LNCAP (cell line): ENCODE measurements around the gene ATP6AP2.

Experiments
- CTCF ChIP-seq: fragments of 450-650 bp; IDR thresholded peaks from 2 replicates; pipeline ENCODE4 v1.5.1; 2017; ENCODE audit warnings: mild to moderate bottlenecking

ATP6AP2 gene

GRCh38 chrX:40579900-40580536 is 752 bp upstream of the ATP6AP2 start:
- no peak for TF ChIP-seq CTCF

GRCh38 chrX:40581336-40581920 is 658 bp downstream of the ATP6AP2 start:
- TF ChIP-seq CTCF = no peak

GRCh38 chrX:40582811-40583210 is 2.0 kb downstream of the ATP6AP2 start:
- TF ChIP-seq CTCF = no peak

GRCh38 chrX:40603446-40603845 is 22.7 kb downstream of the ATP6AP2 start:
- TF ChIP-seq CTCF = no peak

GRCh38 chrX:40607381-40607780 is 26.6 kb downstream of the ATP6AP2 start:
- no peak for TF ChIP-seq CTCF

- TF ChIP-seq CTCF = no peak
These were observed 31.7 kb downstream of the ATP6AP2 start for GRCh38 chrX:40612511-40612910.

- TF ChIP-seq CTCF = no peak
These were observed 35.2 kb downstream of the ATP6AP2 start for GRCh38 chrX:40615976-40616375.

GRCh38 chrX:40617566-40617965 is 36.8 kb downstream of the ATP6AP2 start:
- TF ChIP-seq CTCF = no peak
